Measurements from ENCODE around the gene ASPRV1.
"Not testable (repeated sequence)": the region's sequence is repeated elsewhere in the genome, so short reads cannot be mapped to it uniquely, and the experiment has no call there.

ASPRV1 gene

DNA sequence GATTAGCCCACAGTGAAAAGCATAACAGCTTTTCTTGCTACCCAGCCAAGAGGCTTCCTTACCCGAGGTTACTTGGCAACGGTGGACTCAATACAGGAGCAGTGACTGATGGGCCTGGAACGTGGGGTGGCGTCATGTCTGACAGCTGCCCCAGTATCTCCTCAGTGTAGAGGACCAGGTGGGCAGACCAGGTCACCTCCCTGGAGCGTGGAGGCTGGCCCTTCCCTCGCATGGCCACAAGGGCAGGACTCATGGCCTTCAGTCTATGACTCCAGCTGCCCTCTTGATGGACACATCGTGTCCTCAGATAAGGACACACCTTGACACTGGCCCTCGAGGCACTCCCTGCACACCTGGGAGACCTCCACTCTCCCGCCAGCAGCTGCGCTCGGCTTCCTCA lies 6.4 kb downstream of the ASPRV1 start:
- Mint-ChIP-seq H3K9me3 (no peaks in the 10 kb centered on the region), H3K36me3 (ENCODE audit: low read depth) (no peaks in the 10 kb centered on the region), H3K4me3 (no peak overlapping the region), H3K27ac (no peak overlapping the region), H3K4me1 (no peaks in the 10 kb centered on the region), H3K27me3 (ENCODE audit: low read depth) (no peaks in the 10 kb centered on the region)
- TF ChIP-seq, protein P1, sequence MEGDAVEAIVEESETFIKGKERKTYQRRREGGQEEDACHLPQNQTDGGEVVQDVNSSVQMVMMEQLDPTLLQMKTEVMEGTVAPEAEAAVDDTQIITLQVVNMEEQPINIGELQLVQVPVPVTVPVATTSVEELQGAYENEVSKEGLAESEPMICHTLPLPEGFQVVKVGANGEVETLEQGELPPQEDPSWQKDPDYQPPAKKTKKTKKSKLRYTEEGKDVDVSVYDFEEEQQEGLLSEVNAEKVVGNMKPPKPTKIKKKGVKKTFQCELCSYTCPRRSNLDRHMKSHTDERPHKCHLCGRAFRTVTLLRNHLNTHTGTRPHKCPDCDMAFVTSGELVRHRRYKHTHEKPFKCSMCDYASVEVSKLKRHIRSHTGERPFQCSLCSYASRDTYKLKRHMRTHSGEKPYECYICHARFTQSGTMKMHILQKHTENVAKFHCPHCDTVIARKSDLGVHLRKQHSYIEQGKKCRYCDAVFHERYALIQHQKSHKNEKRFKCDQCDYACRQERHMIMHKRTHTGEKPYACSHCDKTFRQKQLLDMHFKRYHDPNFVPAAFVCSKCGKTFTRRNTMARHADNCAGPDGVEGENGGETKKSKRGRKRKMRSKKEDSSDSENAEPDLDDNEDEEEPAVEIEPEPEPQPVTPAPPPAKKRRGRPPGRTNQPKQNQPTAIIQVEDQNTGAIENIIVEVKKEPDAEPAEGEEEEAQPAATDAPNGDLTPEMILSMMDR (IDR thresholded peaks at IDR 0.05; ENCODE audit: unreplicated experiment in 3 of 3): no peak

DNA sequence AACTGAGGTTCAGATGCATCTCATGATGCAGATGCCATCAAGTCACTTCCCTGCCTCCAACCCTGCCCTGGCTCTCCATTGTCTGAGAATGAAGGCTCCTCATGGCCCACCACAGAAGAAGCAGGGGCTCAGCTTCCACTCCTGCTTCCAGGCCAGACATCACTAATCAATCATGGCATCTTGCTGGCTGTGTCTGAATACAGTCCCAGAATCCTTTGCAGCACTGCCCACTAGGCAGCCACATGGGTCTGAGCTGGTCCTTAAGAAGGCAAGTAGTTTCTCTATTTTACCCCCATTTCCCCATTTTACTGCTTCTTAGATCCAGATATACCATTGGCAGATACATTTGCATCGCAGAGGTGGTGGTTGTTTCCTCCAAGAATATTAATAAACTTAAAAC lies 7.3 kb downstream of the ASPRV1 start:
- Mint-ChIP-seq H3K9me3 (no peaks in the 10 kb centered on the region), H3K27me3 (ENCODE audit: low read depth) (no peaks in the 10 kb centered on the region), H3K4me3 (no peak overlapping the region), H3K27ac (no peak overlapping the region), H3K36me3 (ENCODE audit: low read depth) (no peaks in the 10 kb centered on the region), H3K4me1 (no peaks in the 10 kb centered on the region)
- TF ChIP-seq, protein P1 (IDR thresholded peaks at IDR 0.05; ENCODE audit: unreplicated experiment in 3 of 3): no peak

DNA sequence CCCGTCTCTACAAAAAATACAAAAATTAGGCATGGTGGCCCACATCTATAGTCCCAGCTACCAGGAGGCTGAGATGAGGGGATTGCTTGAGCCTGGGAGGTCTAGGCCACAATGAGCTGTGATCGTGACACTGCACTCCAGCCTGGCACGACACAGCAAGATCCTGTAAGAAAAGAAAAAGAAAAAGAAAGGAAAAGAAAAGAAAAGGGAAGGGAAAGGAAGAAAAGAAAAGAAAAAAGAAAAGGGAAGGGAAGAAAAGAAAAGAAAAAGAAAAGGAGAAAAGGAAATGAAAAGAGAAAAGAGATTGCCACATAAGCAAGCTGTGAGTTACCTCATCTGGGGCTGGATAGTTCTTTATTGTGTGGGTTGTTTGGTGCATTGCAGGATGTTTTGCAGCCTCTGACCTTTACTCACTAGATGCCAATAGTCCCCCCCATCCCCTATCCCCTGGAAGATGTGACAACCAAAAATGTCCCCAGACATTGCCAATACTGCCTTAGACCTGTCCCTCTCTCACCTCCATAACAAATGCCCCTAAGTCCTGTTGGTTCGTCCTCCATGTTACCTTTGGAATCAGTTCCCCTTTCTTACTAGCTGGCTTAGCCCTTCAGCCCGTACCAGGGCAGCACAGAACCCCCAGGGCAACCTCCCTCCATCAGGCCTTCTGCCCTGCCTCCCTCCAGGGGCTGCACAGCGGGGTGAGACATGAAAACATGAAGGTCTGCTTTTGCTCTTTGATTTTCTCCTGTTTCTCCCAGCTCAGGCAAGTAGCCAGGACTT lies 8.9 kb downstream of the ASPRV1 start:
- no peak overlapping the region for H3K4me3 Mint-ChIP-seq
- H3K27ac Mint-ChIP-seq: no peak overlapping the region
- no peaks in the 10 kb centered on the region for H3K27me3 Mint-ChIP-seq (ENCODE audit: low read depth)
- TF ChIP-seq, protein P1 (IDR thresholded peaks at IDR 0.05; ENCODE audit: unreplicated experiment in 3 of 3): no peak
- H3K4me1 Mint-ChIP-seq: no peaks in the 10 kb centered on the region
- H3K36me3 Mint-ChIP-seq (ENCODE audit: low read depth): no peaks in the 10 kb centered on the region
- H3K9me3 Mint-ChIP-seq: no peaks in the 10 kb centered on the region

DNA sequence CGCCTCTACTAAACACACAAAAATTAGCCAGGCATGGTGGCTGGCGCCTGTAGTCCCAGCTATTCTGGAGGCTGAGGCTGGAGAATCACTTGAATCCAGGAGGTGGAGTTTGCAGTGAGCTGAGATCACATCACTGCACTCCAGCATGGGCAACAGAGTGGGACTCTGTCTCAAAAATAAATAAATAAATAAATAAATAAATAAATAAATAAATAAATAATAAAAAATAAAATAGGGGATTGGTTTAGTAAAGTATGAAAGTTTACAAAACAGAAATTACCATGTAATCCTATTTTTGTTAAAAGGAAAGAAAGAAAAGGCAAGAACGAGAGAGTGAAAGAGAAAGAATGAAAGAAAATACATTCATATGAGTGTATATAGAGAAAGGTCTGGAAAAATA lies 10.8 kb downstream of the ASPRV1 start:
- H3K27ac Mint-ChIP-seq; H3K27me3 Mint-ChIP-seq (ENCODE audit: low read depth); H3K4me3 Mint-ChIP-seq; H3K36me3 Mint-ChIP-seq (ENCODE audit: low read depth); H3K4me1 Mint-ChIP-seq; H3K9me3 Mint-ChIP-seq: not testable (repeated sequence)

DNA sequence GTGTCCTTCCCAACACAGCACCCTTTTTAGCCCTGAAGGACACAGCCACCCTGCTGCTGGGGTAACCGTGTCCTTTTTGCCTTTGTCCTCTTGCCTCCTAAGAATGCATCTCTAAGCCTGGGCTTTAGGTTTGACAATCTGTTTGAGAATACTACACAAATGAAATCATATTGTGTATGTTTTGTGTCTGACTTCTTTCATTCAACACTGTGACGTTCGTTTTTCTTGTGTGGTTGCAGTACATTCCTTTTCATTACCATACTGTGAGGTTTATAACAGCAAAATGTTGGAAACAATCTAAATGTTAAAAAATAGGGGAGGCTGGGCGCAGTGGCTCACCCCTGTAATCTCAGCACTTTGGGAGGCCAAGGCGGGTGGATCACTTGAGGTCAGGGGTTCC lies 11.2 kb downstream of the ASPRV1 start:
- no peaks in the 10 kb centered on the region for H3K4me1 Mint-ChIP-seq
- no peaks in the 10 kb centered on the region for H3K9me3 Mint-ChIP-seq
- no peaks in the 10 kb centered on the region for H3K27me3 Mint-ChIP-seq (ENCODE audit: low read depth)
- H3K27ac Mint-ChIP-seq: no peak overlapping the region
- no peaks in the 10 kb centered on the region for H3K36me3 Mint-ChIP-seq (ENCODE audit: low read depth)
- TF ChIP-seq, protein P1 (IDR thresholded peaks at IDR 0.05; ENCODE audit: unreplicated experiment in 3 of 3): no peak
- H3K4me3 Mint-ChIP-seq: no peak overlapping the region

DNA sequence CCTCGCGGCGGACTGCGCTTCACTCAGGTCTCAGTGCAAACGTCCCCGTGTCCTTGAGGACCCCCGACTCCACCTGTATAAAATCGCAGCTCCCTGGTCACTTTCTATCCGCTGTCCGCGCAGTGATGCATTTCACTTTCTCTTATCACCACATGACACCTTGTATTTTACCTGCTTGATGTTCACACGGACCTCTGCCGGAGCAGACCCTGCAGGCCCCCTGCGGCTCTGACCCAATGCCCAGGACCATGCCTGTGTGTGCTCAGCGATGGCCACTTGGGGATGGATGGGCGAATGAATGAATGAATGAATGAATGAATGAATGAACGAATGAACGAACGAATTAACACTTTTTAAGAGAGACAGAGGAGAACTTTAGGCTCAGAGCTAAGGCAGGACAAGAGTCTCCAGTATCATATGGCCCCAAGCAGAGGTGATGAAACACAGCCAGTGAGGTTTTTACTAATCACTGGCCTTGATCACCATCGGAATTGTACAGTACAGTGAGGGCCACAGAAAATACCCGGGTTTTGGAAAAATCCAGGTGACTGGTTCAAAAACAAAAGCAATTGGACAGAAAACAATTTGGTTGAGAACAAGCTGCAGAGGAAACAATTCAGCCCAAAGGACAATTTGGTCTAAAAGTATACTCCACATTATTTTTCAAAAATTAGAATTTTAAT lies 12.3 kb downstream of the ASPRV1 start:
- Mint-ChIP-seq H3K9me3 (no peaks in the 10 kb centered on the region), H3K27me3 (ENCODE audit: low read depth) (no peaks in the 10 kb centered on the region), H3K4me1 (no peaks in the 10 kb centered on the region), H3K4me3 (no peak overlapping the region), H3K36me3 (ENCODE audit: low read depth) (no peaks in the 10 kb centered on the region), H3K27ac (no peak overlapping the region)
- TF ChIP-seq, protein P1 (IDR thresholded peaks at IDR 0.05; ENCODE audit: unreplicated experiment in 3 of 3): no peak
